Hepatocyte (in vitro differentiated cells): ENCODE data around the gene WDPCP. TPM values are rescaled to one million over a fixed set of nuclear protein-coding genes. Genes with fewer than 3 reads are reported as not detected.

Source experiments
- DNase-seq: peaks from one replicate; pipeline ENCODE4 v3.0.0-alpha.2; 2016; ENCODE audit warnings: low spot score
- H2AFZ ChIP-seq: fragments of 200-600 bp; sonication (generic); 2 replicates; pipeline ENCODE4 v1.6.0; 2016; ENCODE audit warnings: antibody characterized with exemption, mild to moderate bottlenecking
- H3K27ac ChIP-seq: fragments of 200-600 bp; sonication (generic); 2 replicates; pipeline ENCODE4 v1.5.1; 2016; ENCODE audit warnings: mild to moderate bottlenecking
- H3K27me3 ChIP-seq: fragments of 200-600 bp; sonication (generic); 2 replicates; pipeline ENCODE4 v1.6.1; 2016
- H3K36me3 ChIP-seq: fragments of 200-600 bp; sonication (generic); replicated peaks from 2 replicates; pipeline ENCODE4 v1.5.1; 2016; ENCODE audit warnings: low read depth; ENCODE audit not compliant: insufficient read depth
- H3K4me1 ChIP-seq: fragments of 200-600 bp; sonication (generic); 2 replicates; pipeline ENCODE4 v1.5.1; 2016; ENCODE audit warnings: mild to moderate bottlenecking, moderate library complexity; ENCODE audit not compliant: insufficient read depth
- H3K4me2 ChIP-seq: fragments of 200-600 bp; sonication (generic); 2 replicates; pipeline ENCODE4 v1.6.0; 2016
- H3K4me3 ChIP-seq: fragments of 200-600 bp; sonication (generic); 2 replicates; pipeline ENCODE4 v1.5.1; 2016; ENCODE audit warnings: mild to moderate bottlenecking
- H3K79me2 ChIP-seq: fragments of 200-600 bp; sonication (generic); 2 replicates; pipeline ENCODE4 v1.6.0; 2017; ENCODE audit warnings: mild to moderate bottlenecking
- H3K9me2 ChIP-seq: fragments of 200-600 bp; sonication (generic); replicated peaks from 2 replicates; pipeline ENCODE4 v1.6.0; 2017; ENCODE audit warnings: mild to moderate bottlenecking; ENCODE audit not compliant: insufficient read depth
- H3K9me3 ChIP-seq: fragments of 200-600 bp; sonication (generic); 2 replicates; pipeline ENCODE4 v1.5.1; 2016; ENCODE audit warnings: low read depth, mild to moderate bottlenecking
- H4K20me1 ChIP-seq: fragments of 200-600 bp; sonication (generic); 2 replicates; pipeline ENCODE4 v1.6.0; 2016; ENCODE audit warnings: mild to moderate bottlenecking; ENCODE audit not compliant: insufficient read depth, poor library complexity, severe bottlenecking
- CTCF ChIP-seq: fragments of 200-600 bp; sonication (generic); IDR thresholded peaks from 2 replicates; pipeline ENCODE4 v1.5.1; 2016; ENCODE audit warnings: antibody characterized with exemption, mild to moderate bottlenecking; ENCODE audit not compliant: poor library complexity
- EZH2 ChIP-seq: fragments of 200-600 bp; sonication (generic); IDR thresholded peaks from 2 replicates; pipeline ENCODE4 v1.6.1; 2016; ENCODE audit warnings: antibody characterized with exemption, mild to moderate bottlenecking, borderline replicate concordance
- EZH2phosphoT487 ChIP-seq: fragments of 200-600 bp; sonication (generic); IDR thresholded peaks from one replicate; pipeline ENCODE4 v1.6.1; 2018; ENCODE audit warnings: antibody characterized with exemption, mild to moderate bottlenecking, low read depth, moderate library complexity; ENCODE audit not compliant: unreplicated experiment, severe bottlenecking
- WGBS: methylation state at CpG from one replicate; pipeline ENCODE4 v1.1.6; 2016; ENCODE audit warnings: low lambda C conversion rate; ENCODE audit errors: missing lambda C conversion rate; 5-methylcytosine and 5-hydroxymethylcytosine counted together
- polyA plus RNA-seq: library from polyadenylated mRNA; unstranded; fragments of >200 nt; fragmentation: Nextera tagmentation; extraction: Ambion mirVana; gene quantifications from 2 replicates; pipeline ENCODE4 v1.2.1, GENCODE V29; 2016
- total RNA-seq: library from RNA; depleted of rRNA; stranded (reverse); fragments of >200 nt; gene quantifications from 2 replicates; pipeline ENCODE4 v1.2.3, GENCODE V29; 2014

The WDPCP gene
- total RNA-seq: 9.5 and 12.8 TPM in 2 replicates
- polyA plus RNA-seq: 4.9 and 6.9 TPM in 2 replicates

DNA sequence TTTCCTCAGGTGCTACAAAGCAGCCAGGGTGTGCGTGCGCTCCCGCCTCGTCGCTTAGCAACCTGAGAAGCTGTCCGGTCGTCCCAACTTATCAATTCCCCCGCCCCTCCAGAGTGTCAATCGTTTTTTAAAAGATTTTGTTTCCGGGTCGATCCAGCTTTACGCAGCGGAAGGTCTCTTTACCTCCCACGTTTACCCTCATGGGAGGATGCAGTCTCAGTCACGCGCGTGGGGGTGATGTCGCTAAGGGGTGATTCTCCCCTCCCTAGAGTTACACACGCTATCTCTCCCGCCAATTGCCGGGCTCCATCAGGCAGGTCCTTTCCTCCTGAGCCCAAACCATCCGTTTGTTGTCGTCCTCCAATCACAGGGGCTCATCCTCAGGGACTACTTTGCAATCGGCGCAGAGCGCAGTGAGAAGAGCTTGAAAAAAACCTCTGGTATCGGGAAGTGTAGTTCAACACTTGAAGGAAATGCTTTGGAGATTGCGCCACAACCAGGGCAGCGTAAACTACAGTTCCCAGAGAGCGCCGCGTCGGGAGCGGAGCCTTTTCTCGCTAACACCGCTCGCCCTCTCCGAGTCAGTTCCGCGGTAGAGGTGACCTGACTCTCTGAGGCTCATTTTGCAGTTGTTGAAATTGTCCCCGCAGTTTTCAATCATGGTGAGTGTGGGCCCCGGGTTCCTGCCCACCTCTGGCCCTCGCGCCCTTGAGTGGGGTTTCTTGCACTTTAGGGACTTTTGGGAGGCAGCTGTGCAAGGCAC lies at the start of gene WDPCP, which contains the start of gene MDH1:
Gene WDPCP, minus strand, starts transcription at position 93 of the 763 bp plus-strand sequence. CDS start 206 bp downstream, outside the sequence.
Gene MDH1, plus strand, starts transcription at position 579 of the 763 bp plus-strand sequence. Its CDS starts 81 bp downstream, at position 660.
- no peaks in the 10 kb centered on the region for H3K36me3 ChIP-seq
- no peaks in the 10 kb centered on the region for H3K9me2 ChIP-seq
- H3K4me2 ChIP-seq: peak within 1 kb of the TSS; percentile 87
- peak within 1 kb of the TSS; percentile 79 for H2AFZ ChIP-seq
- no peaks in the 10 kb centered on the region for H3K27me3 ChIP-seq
- WGBS: 2% methylated on average over 44 of the region's 44 CpGs
- H3K9me3 ChIP-seq: no peaks in the 10 kb centered on the region
- H3K4me1 ChIP-seq: peaks cover 18% of the 10 kb centered on the region
- peak; percentile 98 for DNase-seq
- peak within 1 kb of the TSS; percentile 77 for H3K27ac ChIP-seq
- TF ChIP-seq EZH2 (no peak), EZH2phosphoT487 (no peak), CTCF (no peak)
- H3K79me2 ChIP-seq: peaks cover 63% of the 10 kb centered on the region
- H4K20me1 ChIP-seq: no peaks in the 10 kb centered on the region
- H3K4me3 ChIP-seq: peak within 1 kb of the TSS; percentile 87

- Histone ChIP-seq H3K27ac (no peak overlapping the region), H3K9me2 (no peaks in the 10 kb centered on the region), H3K36me3 (no peaks in the 10 kb centered on the region), H3K9me3 (no peaks in the 10 kb centered on the region), H3K79me2 (no peaks in the 10 kb centered on the region), H3K4me1 (no peaks in the 10 kb centered on the region), H3K4me3 (no peak overlapping the region), H3K4me2 (no peak overlapping the region), H3K27me3 (no peaks in the 10 kb centered on the region), H4K20me1 (no peaks in the 10 kb centered on the region), H2AFZ (no peak overlapping the region)
- WGBS: 95% methylated on average over 2 of the region's 2 CpGs
- TF ChIP-seq EZH2: no peak
- no peak for TF ChIP-seq CTCF
- no peak for DNase-seq
Measured at GRCh38 chr2:63632382-63632781, 44.1 kb upstream of the WDPCP start.

DNA sequence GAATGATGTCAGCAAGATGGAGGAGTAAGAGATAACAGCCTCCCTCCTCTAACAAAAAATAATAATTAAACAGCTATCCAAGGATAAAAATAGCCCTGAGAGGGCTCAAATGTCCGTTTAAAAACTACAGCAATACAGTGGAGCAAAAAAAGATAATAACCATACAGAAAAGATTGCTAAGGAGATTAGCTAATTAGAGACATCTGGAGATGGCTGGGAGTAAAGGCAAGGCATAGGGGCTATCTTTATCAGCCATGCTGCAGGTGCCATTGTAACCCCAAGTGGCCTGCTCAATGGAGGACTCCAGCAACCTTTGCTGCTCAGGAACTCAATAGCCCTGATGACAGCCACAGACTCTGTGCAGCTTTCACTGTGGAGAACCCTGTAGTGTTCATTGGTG lies 43.2 kb upstream of the WDPCP start:
- Histone ChIP-seq H3K79me2 (no peaks in the 10 kb centered on the region), H3K9me2 (no peaks in the 10 kb centered on the region), H3K36me3 (no peaks in the 10 kb centered on the region), H3K4me2 (no peak overlapping the region), H3K4me1 (no peaks in the 10 kb centered on the region), H4K20me1 (no peaks in the 10 kb centered on the region), H3K27ac (no peak overlapping the region), H3K9me3 (no peaks in the 10 kb centered on the region), H3K4me3 (no peak overlapping the region), H3K27me3 (no peaks in the 10 kb centered on the region), H2AFZ (no peak overlapping the region)
- DNase-seq: no peak
- 55% methylated on average over 1 of the region's 1 CpG for WGBS
- no peak for TF ChIP-seq EZH2phosphoT487

DNA sequence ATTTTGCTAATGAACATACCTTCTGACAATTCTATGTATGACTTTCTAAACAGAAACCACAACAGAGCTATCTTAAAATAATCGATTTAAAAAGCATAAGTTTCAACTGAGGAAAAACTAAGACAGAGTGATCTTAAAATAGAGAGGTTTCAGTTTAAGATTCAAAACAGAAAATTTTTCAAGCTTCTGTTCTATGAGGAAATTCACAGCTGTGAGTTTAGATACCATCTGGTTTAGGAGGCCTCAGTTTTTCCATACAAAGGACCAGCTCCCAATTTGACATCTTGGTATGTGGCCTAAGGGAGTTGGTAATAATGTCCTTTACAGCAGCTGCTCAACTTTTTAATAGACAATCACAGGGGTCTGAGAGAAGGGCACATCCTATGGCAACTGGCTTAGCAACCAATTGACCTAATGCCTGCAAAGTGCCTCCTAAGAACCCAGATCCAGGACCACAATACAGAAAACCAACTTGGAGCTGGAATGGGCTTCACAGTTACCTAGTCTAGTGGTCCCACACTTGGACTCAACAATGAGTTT lies 40.2 kb upstream of the WDPCP start:
- WGBS: 91% methylated on average over 1 of the region's 1 CpG
- H3K4me1 ChIP-seq: no peaks in the 10 kb centered on the region
- no peak for DNase-seq
- no peaks in the 10 kb centered on the region for H3K27me3 ChIP-seq
- no peaks in the 10 kb centered on the region for H4K20me1 ChIP-seq
- no peak overlapping the region for H2AFZ ChIP-seq
- H3K79me2 ChIP-seq: no peaks in the 10 kb centered on the region
- no peaks in the 10 kb centered on the region for H3K36me3 ChIP-seq
- H3K9me3 ChIP-seq: no peaks in the 10 kb centered on the region
- H3K4me3 ChIP-seq: no peak overlapping the region
- no peak overlapping the region for H3K27ac ChIP-seq
- no peaks in the 10 kb centered on the region for H3K9me2 ChIP-seq
- TF ChIP-seq CTCF (no peak), EZH2phosphoT487 (no peak), EZH2 (no peak)
- H3K4me2 ChIP-seq: no peak overlapping the region
